Inflammatory macrophage treated with lipopolysaccharide for 4 hours (primary cell): ENCODE measurements around the gene ZNF486.
"Not testable (repeated sequence)": the region's sequence is repeated elsewhere in the genome, so short reads cannot be mapped to it uniquely, and the experiment has no call there.

Experiments
- DNase-seq: peaks from one replicate; pipeline ENCODE4 v3.0.0-alpha.2; 2020

Gene ZNF486

DNA sequence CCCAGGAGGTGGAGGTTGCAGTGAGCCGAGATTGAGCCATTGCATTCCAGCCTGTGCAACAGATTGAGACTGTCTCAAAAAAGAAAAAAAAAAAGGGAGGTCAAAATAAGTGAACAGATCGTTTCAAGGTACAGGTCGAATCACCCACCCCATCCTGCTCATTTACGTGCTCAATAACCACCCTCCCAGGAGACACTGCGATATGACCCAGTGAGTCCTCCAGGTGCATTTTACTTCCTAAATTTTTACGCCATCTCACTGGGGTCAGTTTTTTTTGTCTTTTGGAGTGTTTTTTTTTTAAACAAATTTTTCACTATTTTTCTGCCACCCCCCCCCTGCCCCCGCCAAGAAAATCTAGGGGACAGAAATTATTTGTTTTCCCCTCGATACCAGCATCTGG is 68.1 kb downstream of the ZNF486 start:
- DNase-seq: no peak

DNA sequence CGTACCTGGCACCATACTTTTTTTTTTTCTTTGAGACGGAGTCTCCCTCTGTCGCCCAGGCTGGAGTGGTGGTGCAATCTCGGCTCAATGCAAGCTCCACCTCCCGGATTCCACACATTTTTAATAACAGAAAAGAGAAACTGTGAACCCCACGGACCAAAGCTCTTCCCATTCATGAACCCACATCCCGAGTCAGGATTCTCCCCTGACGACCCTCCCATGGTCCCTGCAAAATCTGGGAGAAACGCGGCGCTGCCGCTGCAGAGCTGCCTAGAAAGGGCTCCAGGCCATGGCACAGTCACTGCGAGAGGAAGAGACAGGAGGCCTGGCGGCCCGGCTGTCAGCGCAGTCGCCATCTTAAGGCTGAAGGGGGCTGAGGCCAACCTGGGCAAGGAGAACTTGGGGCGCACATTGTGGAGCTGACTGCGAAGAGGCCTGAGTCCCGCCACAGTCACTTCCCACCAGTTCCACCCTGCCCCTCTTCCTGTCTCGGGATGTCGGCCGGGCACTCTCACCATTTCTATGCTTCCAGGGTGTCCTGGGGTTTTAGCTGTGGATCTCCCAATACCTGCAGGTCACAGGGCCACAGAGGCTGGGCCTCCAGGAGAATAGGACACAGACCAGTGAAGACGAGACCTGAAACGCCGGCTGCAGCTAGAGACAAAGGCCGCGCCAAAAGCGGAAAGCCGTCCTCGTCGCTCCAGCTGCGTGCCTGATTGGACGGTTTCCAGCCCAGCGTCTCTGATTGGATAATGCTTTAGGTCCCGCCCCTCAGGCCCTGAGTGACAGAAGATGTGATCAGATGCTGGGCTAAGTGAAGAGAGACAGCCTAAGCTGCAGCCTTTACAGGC is 71.0 kb downstream of the ZNF486 start:
- DNase-seq: peak; percentile 72

DNA sequence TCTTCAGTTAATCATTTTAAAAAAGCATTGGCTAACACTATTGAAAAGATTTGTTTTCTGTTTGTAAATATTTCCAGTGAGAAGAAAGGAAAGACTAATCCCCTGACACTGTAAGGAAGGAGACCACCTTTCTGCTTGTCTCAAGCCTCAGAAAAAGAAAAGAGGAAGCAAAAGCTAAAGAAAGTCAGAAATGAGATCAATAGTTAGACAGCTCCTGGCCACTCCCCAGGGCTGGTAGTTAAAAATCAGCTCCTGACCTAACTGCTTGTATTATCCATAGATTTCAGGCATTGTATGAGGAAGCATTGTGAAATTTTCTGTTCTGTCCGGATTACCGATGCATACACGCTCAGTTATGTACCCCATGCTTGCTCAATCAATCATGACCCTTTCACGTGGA is 76.6 kb downstream of the ZNF486 start:
- DNase-seq: no peak

DNA sequence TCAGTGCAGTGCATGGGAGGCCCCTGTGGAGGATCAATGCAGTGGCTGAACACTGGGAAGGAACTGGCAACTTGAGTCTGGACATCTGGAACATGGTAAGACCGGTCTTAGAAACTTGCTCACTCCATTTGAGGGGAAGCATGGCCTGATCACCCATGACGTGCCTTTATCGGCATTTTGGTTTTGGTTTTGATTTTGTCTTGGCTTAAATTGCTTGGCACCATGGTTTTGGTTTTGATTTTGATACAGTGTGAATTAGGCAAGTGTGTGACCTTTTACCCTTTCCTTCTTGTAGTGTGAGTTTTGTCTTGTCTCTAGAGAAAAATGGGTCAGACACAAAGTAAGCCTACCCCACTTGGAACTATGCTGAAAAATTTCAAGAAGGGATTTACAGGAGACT is 77.3 kb downstream of the ZNF486 start:
- DNase-seq: peak; percentile 9

GRCh38 chr19:20245309-20245708 is 78.3 kb downstream of the ZNF486 start:
- DNase-seq: no peak

DNA sequence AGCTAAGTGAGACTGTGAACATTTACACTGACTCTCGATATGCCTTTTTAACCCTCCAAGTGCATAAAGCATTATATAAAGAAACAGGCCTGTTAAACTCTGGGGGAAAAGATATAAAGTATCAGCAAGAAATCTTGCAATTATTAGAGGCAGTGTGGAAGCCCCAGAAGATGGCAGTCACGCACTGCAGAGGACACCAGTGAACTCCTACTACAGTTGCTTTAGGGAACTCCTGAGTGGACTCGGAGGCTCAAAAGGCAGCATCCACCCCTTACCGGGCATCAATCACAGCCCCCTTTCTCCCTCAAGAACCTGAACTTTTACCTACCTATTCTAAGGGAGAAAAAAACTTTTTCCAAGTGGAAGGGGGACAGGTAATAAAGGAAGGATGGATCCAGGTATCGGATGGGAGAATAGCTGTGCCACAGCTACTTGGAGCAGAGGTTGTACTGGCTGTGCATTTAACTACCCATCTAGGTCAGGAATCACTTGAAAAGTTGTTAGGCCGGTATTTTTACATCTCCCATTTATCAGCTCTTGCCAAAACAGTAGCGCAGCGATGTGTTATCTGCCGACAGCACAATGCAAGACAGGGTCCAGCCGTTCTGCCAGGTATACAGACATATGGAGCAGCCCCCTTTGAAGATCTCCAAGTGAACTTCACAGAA is 80.1 kb downstream of the ZNF486 start:
- DNase-seq: no peak

- DNase-seq: not testable (repeated sequence)
Measured at GRCh38 chr19:20248258-20248657, 81.2 kb downstream of the ZNF486 start.
